GM13976 (cell line): ENCODE measurements around the gene IL11RA.

Experiments used
- DNase-seq: peaks from one replicate; pipeline ENCODE4 v3.0.0; 2012; ENCODE audit warnings: low spot score
- CTCF ChIP-seq: IDR thresholded peaks from 2 replicates; pipeline ENCODE4 v1.5.1; 2012; ENCODE audit warnings: borderline replicate concordance, mild to moderate bottlenecking; ENCODE audit not compliant: insufficient read depth; ENCODE audit errors: extremely low read depth, missing control alignments, control extremely low read depth
- in situ Hi-C: fragments of 300-500 bp; cut with MboI; formaldehyde crosslinking; loops from one replicate; pipeline ENCODE4 v1.12.0; 2022; ENCODE audit warnings: low sequenced_read_pairs, mixed read lengths, inconsistent platforms; ENCODE audit not compliant: unreplicated experiment

Gene IL11RA

GRCh38 chr9:34686231-34686630, 34.2 kb downstream of the IL11RA start:
- DNase-seq, result no peak
- TF ChIP-seq CTCF, result no peak

DNA sequence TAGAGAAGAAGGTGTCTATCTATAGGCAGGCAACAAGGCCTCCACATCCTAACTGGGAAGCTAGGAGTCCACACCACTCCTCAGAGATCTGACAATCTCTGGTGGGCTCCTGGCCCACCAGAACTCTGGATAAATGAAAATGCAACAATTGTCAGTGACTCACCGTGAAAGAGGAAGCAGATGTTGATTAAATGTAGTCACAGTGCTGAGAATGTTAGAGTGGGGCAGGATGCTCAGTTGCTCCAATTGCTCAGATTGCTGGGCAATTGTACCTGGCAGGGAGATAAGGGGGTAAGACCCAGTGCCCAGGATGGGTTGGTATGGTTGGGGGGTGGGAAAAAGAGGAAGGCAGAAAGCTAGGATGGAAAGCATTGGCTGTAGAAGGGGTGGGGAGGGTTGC, 34.7 kb downstream of the IL11RA start:
- no peak for DNase-seq
- no peak for TF ChIP-seq CTCF
- in situ Hi-C loops, result no loop called here

More at GRCh38 chr9:34686231-34686630, 34.2 kb downstream of the IL11RA start:
- in situ Hi-C loops, result no loop called here

DNA sequence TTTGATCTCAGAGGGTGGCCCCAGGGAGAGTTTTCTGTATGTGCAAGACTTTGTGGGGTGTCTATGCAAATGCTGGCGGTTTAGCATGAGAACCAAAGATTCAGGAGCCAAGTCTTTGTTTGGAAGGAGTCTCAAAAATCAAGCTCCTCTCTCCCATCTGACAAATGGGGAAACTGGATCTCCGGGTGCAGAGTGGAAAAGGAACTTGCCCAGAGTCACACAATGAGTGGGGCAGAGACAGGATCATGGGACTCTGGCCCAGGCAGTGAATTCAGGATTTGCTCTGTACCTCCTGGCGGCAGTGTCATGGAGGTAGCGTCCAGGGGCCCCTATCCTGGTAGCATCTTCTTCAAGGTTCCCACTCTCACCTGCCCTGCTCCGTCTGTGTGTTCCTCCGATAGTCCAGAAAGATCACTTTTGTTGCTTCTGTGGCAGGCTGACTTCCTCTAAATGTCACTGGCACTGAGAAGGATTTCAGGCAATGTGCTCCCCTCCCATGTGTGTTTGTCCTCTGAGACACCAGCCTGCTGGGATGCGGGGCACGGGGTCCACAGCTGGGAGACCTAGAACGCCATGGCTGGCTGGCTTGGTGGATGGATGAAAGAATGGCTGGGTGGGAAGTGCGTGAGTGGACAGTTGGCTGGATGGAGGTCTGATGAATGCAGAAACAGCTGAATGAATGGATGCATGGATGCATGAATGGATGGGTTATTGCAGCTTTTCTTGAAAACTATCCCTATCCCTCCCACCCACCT, 35.5 kb downstream of the IL11RA start:
- no peak for TF ChIP-seq CTCF
- in situ Hi-C loops, result no loop called here
- no peak for DNase-seq

DNA sequence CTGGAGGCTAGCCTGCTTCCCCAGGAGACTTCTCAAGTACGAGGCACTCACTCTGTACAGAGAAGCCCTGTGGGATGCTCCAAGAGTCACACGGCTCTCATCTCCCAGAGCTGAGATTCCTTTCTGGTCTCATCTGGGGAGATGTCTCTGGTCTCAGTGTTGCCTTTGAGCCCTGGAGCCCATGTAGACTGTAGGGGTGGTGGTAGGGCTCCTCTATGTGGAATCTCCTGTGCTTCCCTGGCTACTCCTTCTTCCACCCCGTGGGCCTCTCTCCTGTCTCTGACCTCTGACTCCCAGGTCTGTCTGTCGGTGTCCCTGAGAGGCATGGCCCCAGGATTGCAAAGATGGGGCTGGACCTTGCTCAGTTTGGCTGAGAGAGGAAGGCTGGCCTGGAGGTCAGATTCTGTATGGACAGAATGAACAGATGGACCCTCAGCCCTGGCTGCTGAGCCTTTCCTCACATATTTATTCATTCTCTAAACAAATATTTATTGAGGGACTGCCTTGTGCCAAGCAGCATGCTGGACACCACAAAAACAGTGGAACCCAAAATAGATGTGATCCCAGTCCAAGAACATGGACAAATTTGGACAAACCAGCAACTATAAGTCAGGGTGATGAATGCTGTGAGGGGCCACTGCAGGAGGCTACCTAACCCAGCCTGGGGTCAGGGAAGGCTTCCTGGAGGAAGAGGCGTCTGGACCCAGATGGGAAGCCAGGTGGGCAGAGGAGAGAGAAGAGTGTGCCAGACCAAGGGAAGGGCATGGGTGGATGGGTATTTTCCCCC, 36.5 kb downstream of the IL11RA start:
- DNase-seq, result no peak
- TF ChIP-seq CTCF, result no peak
- in situ Hi-C loops, result no loop called here

GRCh38 chr9:34689116-34689470, 37.1 kb downstream of the IL11RA start:
- no peak for TF ChIP-seq CTCF
- DNase-seq, result no peak
- in situ Hi-C loops, result no loop called here

DNA sequence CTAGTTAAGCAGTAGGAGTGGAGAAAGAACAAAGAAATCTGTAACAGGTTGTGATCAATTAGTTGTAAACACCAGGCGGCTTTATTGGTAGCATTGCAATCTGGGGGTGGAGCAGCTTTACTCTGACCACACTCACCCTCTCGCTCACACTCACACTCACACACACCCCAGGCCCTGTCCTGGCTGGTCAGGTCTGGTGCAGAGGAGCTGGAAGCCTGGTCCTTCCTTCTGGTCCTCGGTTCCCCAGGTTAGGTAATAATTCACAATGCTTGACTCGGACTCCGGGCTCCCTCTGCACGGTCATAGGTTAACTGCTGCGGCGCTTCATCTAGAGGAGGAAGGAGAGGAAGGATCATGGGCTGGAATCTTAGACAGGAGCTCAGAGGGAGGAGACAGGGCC, 37.5 kb downstream of the IL11RA start:
- TF ChIP-seq CTCF, result no peak
- in situ Hi-C loops, result no loop called here
- no peak for DNase-seq
